Coronary artery (tissue), 2 donors: ENCODE results near the gene CDKN3.
"Not testable (repeated sequence)": the region's sequence is repeated elsewhere in the genome, so short reads cannot be mapped to it uniquely, and the experiment has no call there.

Source experiments
- DNase-seq: peaks from one replicate; pipeline ENCODE4 v3.0.0-alpha.2; 2017; ENCODE audit warnings: low spot score
- H3K27ac ChIP-seq, 2 donors: fragments of 200-600 bp; sonication (generic); one replicate each; pipeline ENCODE4 v1.5.1; 2016 to 2019
- H3K4me3 ChIP-seq: fragments of 200-600 bp; sonication (generic); 2 replicates; pipeline ENCODE4 v1.5.1; 2016; ENCODE audit warnings: mild to moderate bottlenecking, moderate library complexity
- CTCF ChIP-seq: fragments of 200-600 bp; sonication (generic); IDR thresholded peaks from one replicate; pipeline ENCODE4 v1.5.1; 2019; ENCODE audit warnings: antibody characterized with exemption

CDKN3 gene

GRCh38 chr14:54399560-54399959, 2.8 kb downstream of the CDKN3 start:
- TF ChIP-seq CTCF = no peak
- no peak for DNase-seq
- no peak overlapping the region for H3K4me3 ChIP-seq
- H3K27ac ChIP-seq = no peak overlapping the region

- H3K27ac ChIP-seq, DNase-seq, H3K4me3 ChIP-seq: not testable (repeated sequence)
Measured at GRCh38 chr14:54403401-54404005, 6.7 kb downstream of the CDKN3 start.

- Histone ChIP-seq H3K4me3 (no peak overlapping the region), H3K27ac (no peak overlapping the region)
- no peak for DNase-seq
- TF ChIP-seq CTCF = no peak
Measured at GRCh38 chr14:54410215-54410614, 13.4 kb downstream of the CDKN3 start.

GRCh38 chr14:54411371-54411770, 14.6 kb downstream of the CDKN3 start:
- no peak for DNase-seq
- Histone ChIP-seq H3K4me3 (no peak overlapping the region), H3K27ac (no peak overlapping the region)
- no peak for TF ChIP-seq CTCF

GRCh38 chr14:54420478-54421142, 23.8 kb downstream of the CDKN3 start:
- H3K27ac ChIP-seq = no peak overlapping the region
- no peak for DNase-seq
- peak; percentile 46 for TF ChIP-seq CTCF
- no peak overlapping the region for H3K4me3 ChIP-seq

GRCh38 chr14:54423991-54424390, 27.2 kb downstream of the CDKN3 start:
- no peak for DNase-seq
- TF ChIP-seq CTCF = no peak
- no peak overlapping the region for H3K27ac ChIP-seq
- H3K4me3 ChIP-seq = no peak overlapping the region

- no peak for DNase-seq
- Histone ChIP-seq H3K27ac (no peak overlapping the region), H3K4me3 (no peak overlapping the region)
- no peak for TF ChIP-seq CTCF
Measured at GRCh38 chr14:54424479-54424901, 27.7 kb downstream of the CDKN3 start.
